GM21723 (cell line): ENCODE measurements around the gene TRRAP.

Experiments used
- ATAC-seq: cut with Tn5 transposase; IDR thresholded peaks from one replicate; pipeline ENCODE4 v1.9.1; 2021; ENCODE audit warnings: mild to moderate bottlenecking, moderate library complexity; ENCODE audit not compliant: unreplicated experiment

TRRAP gene

DNA sequence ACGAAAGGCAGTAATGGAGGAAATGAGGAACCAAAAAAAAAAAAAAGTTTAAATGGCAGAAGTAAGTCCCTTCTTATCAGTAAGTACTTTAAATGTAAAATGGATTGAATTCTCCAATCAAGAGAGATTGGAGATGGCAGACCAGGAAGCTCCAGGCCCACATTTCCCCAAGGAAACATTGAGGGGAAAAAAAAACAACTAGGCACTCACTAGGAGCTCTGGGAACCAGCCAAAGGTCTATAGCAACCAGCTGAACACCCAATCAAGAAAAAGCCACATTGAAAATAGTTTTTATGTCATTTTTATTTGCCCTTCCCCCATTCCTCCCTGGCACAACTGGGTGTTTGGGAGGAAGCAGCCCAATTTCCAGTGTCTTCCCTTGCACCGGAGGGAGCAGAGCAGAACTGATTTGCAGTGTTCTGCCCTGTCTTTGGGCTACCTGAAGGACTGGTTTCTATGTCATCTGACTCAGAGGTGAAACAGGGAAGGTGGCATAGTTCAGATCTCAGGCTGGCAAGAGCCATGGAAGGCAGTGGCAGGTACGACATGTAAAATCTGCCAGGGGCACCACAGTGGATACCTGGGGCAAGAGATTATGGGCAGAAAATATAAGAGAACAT lies 143.7 kb downstream of the TRRAP start:
- ATAC-seq: no peak

DNA sequence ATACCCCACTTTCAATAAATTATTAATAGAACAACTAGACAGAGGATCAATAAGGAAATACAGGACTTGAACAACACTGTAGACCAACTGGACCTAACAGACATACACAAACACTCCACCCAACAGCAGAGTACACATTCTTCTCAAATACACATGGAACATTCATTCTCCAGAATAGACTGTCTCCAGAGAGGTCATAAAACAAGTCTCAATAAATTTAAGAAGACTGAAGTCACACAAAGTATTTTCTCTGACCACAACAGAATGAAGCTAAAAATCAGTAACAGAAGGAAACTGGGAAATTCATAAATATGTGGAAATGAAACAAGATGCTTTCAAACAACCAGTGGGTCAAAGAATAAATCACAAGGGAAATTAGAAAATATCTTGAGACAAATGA lies 145.7 kb downstream of the TRRAP start:
- ATAC-seq: no peak

DNA sequence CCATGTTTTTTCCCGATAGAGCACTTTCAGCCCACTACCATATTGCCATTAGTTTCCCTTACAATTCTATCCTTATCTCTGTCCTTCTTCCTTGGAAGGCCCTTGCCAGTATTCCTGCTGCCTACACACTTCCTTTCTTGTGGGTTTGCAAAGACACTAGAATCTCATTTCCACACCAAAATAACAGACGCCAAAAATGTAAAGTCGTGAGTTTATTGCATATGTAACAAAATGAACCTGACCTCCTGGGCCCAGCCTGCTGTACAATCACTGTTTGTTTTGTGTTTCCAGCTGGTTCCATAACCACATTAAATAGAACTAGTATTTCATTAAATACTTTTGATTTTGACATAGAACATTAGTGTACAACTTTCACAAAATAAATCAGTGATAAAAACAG lies 148.9 kb downstream of the TRRAP start:
- ATAC-seq: no peak

DNA sequence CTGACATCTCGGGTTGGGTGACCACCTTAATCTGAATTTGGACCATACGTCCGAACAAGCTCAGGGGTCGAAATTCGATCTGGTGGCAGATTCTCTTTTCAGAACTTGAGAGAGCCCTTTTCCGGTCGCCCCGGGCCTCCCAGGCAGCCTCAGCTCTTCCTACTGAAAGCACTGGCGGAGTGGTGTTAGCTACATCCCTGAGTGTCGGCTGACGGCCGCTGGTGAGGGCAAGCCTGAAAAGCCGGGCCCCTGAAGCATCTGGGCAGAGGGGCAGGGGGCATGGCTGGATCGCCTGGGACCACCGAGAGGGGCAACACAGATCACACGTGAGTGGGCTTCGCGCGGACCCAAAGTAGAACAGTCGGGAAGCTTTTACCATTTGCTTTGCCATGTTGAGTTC lies 149.5 kb downstream of the TRRAP start:
- ATAC-seq: no peak

DNA sequence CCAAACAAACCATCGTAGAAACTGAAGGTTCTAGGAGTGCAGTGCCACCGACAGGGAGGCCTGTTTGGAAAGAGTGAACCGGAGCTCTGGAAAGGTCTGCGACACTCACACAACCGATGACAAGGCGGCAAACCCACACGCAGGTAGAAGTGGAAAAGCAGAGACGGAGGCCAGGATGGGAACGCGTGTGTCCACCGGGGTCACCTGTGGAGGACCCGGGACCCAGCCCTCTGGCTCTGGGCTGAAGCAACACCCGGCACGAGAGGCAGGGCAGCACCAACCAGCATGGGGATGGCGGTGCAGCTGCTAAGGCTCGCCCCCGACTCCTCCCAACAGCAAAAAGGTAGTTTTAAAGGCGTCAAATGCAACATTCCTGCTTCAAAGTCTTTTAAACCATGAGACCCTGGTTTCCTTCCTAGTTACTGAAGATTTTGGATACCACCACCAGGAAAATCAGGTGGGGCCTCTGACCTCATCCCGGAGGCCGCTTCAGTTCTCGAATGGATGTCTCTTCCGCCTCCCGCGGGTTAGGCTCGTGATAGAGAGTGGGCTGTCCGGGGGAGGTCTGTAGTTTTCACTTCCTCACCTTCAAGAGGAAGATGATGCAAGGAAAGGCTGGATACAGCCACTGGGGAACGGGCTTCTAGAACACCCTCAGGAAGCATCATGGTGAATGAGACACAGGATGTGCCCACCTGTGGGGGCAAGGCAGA lies 150.1 kb downstream of the TRRAP start:
- no peak for ATAC-seq

DNA sequence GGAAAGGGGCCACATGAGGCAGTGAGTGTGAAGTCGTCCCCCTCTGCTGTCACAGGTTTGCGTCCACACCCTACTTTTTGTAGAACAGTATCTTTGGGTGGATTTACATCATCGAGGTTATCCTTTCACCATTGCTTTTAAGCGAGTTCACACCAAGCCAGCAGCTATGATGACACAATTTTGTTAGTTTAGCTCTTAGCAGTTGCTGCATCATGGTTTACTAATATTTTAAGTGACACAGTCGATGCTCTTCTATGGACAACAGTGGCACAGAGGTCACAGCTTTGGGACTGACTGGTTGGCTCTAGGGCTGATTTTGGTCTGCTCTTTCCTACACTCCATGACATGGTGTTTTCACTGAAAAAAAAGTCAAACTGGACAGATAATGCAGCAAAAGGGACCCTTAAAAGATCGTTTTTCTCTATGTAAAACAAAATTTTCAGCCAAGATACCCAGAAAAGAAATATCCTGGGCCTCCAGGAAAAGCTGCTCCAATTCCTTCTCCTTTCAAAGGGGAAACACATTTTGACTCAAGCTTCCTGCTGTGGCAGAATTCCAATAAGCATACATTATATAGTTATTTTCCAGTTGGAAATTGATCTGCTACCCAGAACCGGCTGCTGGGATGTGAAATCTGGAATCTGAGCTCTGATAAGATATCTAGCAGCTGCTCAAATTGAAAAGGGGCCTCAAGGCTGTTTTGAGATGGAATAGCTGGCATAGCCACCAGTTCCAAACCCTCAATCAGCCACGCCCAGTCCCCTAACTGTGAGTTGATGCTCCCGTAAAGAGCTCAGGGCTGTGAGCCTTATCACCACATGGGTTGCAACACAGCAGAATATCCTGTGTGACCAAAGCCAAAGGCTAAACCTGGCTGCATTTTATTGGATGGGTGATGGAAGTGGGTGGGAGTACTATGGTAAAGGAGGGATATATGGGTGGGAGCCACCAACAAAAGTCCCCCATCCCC lies 151.4 kb downstream of the TRRAP start:
- no peak for ATAC-seq

DNA sequence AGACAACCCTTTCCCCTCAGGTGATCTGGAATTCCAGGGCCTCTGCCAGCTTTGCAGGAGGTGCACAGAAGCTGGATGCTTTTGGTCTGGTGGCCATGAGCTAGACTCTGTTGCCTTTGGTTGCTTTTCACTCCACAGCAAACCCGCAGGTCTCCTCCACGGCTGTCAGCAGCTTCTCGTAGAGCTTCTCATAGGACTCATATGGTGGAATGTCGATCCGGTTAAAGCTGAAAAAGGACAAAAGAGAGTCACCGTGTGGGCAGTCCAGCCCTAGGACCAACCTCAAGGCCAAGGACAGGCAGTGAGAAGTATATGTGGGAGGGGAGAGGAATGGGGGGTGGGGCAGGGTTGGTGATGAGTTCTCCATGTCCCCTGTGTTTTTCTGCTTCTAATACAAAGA lies 152.1 kb downstream of the TRRAP start:
- ATAC-seq: no peak

DNA sequence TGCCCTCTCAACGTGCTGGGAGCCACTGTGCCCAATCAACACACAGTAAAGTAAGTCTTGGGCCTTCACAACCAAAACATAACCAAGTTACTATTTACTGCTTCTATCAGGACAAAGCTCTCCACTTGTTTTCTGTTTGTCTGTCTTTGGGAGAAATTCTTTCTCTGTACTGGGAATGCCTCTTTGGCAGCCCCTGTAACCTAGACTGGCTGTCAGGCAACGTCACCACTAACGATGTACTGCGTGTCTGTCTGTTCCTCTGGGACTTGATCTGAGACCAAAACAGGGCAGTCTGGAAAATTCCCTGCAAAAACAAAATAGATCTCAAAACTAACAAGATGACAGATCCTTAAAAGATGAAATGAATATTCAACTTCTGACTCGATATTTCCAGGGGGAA lies 152.6 kb downstream of the TRRAP start:
- ATAC-seq: no peak

DNA sequence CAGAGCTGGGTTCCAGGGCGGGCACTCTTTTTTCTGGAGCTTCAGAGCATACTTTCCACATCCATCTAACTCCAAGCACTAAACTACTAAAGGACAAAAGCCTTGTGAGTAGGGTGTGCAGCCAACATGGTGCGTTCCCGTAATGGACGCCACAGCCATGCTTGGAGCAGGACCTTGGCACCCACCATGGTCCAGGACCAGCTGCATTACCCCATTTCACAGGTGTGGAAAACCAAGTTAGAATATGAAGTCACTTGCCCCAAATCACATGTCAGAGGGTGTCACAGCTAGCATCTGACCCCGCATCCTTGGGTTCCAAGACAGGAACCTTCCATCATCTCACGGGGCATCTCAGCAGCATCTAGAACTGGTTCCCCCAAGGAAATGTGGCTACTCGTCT lies 153.2 kb downstream of the TRRAP start:
- no peak for ATAC-seq

DNA sequence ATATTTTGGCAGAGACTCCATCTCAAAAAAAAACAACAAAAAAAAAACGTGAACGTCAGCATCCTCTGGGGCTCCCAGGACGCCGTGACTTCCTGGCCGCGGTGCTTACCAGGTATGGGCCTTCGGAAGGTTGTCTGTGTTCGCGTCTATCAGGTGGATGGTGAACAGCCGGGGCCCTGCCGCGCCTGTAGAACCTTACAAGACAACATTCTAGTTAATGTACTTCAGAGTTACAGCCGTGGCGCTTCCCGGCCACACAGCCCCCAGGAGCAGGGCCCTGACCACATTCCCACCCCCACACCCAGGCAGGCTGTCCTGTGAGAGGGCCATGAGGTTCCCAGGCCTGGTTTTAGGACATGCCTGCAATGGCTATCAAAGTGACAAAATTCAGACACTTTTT lies 154.6 kb downstream of the TRRAP start:
- ATAC-seq: no peak

DNA sequence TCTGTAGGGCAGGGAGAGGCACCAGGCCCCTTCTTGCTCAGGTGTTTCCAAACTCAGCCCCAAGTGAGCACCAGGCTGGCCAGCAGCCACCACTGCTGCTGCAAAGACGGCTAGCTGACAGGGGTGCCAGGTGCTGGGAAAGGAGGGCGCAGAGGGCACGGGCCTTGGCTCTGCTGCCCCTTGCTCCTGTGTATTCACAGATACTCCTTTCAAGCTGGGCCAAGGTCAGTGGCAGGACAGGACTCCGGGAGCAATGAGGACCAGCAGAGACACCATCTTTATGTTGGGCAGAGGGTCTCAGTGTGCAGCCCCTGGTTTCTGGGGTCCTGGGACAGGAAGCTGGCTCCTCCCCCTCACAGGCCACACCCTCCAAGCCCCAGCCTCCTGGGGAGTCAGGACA lies 155.4 kb downstream of the TRRAP start:
- no peak for ATAC-seq

DNA sequence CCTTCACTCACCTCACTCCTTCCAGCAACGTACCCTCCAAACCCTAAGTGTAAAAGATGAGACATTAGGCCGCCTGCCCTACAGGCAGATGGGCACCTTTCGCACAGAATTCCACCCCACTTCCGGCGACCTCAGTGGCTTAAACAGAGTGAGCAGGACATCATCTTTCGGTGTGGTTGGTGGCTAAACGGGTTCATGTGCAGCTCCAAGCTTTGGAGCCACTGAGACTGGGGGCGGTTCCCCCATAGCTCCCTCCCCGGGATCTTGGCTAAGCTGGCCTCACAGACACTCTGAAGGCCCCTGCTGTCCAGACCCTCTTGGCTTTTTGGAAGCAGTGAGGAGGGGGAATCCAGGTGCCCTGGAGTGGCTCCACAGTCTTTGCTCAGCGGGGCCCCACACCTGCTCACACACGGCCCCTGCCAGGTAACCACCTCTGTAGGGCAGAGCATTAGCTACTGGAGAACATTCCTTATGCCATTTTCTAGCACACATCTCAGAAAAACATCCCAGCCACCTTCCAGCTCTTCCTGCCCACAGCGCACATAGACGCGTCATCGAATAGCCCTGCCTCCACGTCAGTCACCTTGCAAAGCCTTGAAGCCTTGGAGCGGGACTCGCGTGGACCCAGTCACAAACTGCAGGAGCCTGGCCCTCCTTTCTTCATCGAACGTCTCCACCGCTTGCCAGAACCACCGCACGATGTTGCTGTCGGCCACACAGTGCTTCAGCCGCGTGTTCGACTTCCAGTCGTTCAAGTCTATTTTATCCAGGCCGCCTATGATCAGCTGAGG lies 156.8 kb downstream of the TRRAP start:
- ATAC-seq: no peak

DNA sequence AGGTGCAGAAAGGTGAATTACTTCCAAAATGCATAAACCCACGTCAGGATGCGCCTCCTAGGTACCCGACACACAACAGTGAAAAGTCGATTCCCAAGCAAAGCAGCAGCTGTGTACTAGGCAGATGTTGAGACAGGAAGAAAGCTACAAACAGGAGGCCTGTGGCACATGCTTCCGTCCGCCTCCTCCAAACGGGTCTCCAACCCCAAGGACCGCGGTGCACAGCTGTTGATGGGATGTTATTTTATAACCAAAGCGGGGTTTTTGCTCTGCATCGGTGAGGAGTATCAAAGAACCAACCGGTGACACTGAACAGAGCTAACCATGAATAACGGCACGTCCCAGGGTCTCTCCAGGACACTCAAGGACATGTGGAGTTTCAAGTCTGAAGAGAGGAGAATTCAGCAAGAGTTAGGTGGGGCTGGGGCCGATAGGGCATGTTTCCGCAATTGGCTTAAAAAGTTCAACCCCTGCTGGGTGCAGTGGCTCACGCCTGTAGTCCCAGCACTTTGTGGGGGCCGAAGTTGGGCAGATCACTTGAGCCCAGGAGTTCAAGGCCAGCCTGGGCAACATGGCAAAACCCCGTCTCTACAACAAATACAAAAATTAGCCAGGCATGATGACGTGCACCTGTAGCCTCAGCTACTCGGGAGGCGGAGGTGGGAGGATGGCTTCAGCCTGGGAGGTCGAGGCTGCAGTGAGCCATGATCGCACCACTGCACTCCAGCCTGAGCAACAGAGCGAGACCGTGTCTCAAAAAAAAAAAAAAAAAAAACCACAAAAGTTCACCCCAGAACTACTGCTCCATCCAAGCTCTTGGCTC lies 157.6 kb downstream of the TRRAP start:
- ATAC-seq: no peak

DNA sequence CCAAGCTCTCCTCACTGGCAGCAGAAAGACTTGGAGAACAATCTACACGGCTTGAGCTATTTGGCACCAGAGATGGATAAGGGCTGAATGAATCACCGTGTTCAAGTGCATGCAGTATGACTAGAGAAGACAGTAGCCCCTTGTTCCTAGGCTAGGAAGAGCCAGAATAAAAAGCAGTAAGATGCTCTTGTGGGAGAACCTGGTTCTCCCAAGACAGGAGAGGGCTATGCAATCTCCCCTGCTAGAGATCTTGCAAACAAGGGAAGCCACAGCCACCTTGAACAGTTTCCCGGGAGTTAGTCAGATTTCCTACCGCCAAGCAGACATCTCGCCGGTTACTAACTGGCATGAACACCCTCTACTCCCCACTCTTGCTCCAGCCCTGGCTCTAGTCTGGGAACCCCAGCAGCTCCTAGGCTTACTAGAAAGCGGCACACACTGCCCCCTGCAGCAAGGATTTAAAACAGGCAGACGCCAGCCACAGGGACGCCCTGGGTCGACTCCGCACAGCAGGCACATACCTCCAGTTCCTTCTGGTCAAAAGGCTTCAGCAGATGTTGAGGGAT lies 158.3 kb downstream of the TRRAP start:
- no peak for ATAC-seq

DNA sequence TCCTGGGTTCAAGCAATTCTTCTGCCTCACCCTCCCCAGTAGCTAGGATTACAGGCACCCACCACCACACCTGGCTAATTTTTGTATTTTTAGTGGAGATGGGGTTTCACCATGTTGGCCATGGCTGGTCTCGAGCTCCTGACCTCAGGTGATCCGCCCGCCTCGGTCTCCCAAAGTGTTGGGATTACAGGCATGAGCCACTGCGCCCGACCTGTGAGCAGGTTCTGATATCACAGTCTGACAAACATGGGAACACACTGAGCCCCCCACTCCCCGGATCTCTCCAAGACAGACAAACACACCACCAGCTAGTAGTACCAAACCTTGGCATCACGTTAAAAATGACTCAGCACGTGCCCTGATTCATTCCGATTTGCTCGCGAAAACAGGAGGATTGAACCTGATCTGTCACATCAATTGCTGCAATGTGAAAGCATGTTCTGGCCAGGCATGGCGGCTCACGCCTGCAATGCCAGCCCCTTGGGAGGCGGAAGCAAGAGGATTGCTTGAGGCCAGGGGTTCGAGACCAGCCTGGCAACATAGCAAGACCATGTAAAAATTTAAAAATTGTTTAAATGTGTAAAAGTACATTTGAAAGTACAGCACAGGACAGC lies 159.1 kb downstream of the TRRAP start:
- ATAC-seq: no peak

DNA sequence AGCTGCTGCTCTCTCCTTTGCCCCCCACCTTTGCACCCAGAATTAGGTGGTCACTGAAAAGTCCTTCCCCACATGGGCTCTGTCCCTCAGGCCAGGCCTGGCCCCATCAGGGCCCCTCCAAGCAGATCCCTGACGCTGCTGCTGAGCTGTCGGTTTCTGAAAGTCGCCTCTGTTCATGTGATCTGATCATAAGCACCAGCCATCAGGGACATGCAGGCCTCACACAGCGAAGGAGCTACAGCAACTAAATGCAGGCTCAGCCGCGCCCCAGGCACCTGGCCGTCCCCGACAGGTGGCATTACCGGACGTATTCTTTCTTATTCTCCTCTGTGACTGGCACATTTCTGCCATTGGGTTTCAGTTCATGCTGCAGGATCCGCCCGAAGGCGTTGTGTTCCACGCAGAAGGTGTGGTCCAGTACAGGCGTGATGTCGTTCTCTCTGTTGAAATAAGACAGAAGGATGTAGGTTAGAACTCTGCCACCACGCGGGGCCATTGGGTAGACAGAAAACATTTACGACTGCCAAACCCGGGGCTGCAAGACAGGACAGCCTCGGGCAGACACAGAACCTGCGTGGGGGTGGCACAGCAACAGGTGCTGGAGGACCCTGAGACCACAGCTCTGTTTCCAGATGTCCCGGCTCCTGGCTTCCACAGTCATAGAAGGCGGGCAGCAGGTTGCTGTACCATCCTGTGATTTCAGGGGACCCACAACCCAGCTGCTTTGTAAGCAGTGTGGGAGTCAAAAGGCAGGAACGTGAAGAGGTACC lies 159.9 kb downstream of the TRRAP start:
- ATAC-seq: no peak

DNA sequence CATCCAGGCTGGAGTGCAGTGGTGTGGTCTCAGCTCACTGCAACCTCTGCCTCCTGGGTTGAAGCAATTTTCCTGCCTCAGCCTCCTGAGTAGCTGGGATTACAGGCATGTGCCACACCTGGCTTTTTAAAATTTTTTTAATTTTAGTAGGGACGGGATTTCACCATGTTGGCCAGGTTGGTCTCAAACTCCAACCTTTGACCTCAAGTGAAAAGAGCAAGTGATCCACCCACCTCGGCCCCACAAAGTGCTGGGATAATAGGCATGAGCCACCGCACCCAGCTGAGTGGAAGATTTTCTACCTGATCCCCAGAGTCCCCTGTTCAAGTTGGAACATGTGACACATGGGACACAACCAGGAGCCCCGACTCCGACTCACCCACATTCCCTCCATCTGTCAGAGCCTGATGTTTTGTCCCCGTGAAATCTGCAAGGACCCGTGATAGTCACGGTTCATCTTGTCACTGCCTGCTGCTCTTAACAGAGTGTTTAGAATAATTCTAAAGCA lies 161.1 kb downstream of the TRRAP start:
- no peak for ATAC-seq
